Activated gamma-delta T cell treated with anti-CD3 and anti-CD28 coated beads, Interleukin-2, amount 50 U/mL, for 16 hours (primary cell): ENCODE results near the gene BCAR3.
"Not testable (repeated sequence)": the region's sequence is repeated elsewhere in the genome, so short reads cannot be mapped to it uniquely, and the experiment has no call there.

Experiments used
- DNase-seq: peaks from one replicate; pipeline ENCODE4 v3.0.0-alpha.2; 2020; ENCODE audit warnings: low read depth

The BCAR3 gene

GRCh38 chr1:93668951-93669350 lies 12.7 kb downstream of the BCAR3 start:
- DNase-seq, result no peak

- no peak for DNase-seq
Observed at GRCh38 chr1:93668121-93668520, 13.5 kb downstream of the BCAR3 start.

GRCh38 chr1:93667642-93668041 lies 14.0 kb downstream of the BCAR3 start:
- DNase-seq, result no peak

GRCh38 chr1:93666613-93667384 lies 14.8 kb downstream of the BCAR3 start:
- DNase-seq, result no peak

- DNase-seq, result no peak
Observed at GRCh38 chr1:93665015-93665414, 16.6 kb downstream of the BCAR3 start.

GRCh38 chr1:93663208-93663614 lies 18.4 kb downstream of the BCAR3 start:
- no peak for DNase-seq

GRCh38 chr1:93662481-93663207 lies 19.0 kb downstream of the BCAR3 start:
- no peak for DNase-seq

- no peak for DNase-seq
Observed at GRCh38 chr1:93661829-93662474, 19.7 kb downstream of the BCAR3 start.

GRCh38 chr1:93661341-93661740 lies 20.3 kb downstream of the BCAR3 start:
- DNase-seq, result not testable (repeated sequence)

GRCh38 chr1:93659822-93660503 lies 21.7 kb downstream of the BCAR3 start:
- DNase-seq, result no peak

GRCh38 chr1:93658188-93658587 lies 23.4 kb downstream of the BCAR3 start:
- DNase-seq, result no peak

GRCh38 chr1:93656491-93656890 lies 25.1 kb downstream of the BCAR3 start:
- DNase-seq, result no peak

- DNase-seq, result no peak
Observed at GRCh38 chr1:93653656-93654055, 28.0 kb downstream of the BCAR3 start.

GRCh38 chr1:93652323-93652949 lies 29.2 kb downstream of the BCAR3 start:
- no peak for DNase-seq

- no peak for DNase-seq
Observed at GRCh38 chr1:93651695-93652094, 29.9 kb downstream of the BCAR3 start.

- not testable (repeated sequence) for DNase-seq
Observed at GRCh38 chr1:93650159-93650558, 31.5 kb downstream of the BCAR3 start.

GRCh38 chr1:93649231-93649630 lies 32.4 kb downstream of the BCAR3 start:
- no peak for DNase-seq

GRCh38 chr1:93648656-93649055 lies 33.0 kb downstream of the BCAR3 start:
- no peak for DNase-seq

GRCh38 chr1:93641527-93641926 lies 40.1 kb downstream of the BCAR3 start:
- DNase-seq, result no peak

GRCh38 chr1:93640656-93641440 lies 40.8 kb downstream of the BCAR3 start:
- no peak for DNase-seq

GRCh38 chr1:93638981-93639380 lies 42.7 kb downstream of the BCAR3 start:
- no peak for DNase-seq
